ENCODE measurements around the gene BRF1. TPM values are rescaled to one million over a fixed set of nuclear protein-coding genes. Genes with fewer than 3 reads are reported as not detected.
"Not testable (repeated sequence)": the region's sequence is repeated elsewhere in the genome, so short reads cannot be mapped to it uniquely, and the experiment has no call there.

BRF1 gene
- total RNA-seq, 1 donor from 2014 or later: 44.0 TPM

DNA sequence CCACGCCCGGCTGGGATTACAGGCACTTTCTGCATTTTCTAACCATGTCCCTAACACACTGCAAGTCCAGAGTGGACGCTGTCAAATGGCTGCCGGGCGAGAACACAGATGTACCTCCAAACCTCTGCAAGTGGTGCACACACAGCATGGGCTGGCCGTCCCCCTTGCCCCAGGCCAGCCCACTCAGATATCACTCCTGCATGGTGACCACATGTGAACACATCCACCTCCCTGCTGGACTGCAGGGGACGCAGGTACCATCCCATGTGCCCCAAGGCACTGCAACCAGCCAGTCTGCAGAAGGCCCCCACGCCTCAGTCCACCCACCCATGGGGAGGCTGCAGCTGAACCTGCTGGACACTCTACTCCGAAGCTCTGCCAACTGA lies 14.0 kb downstream of the BRF1 start:
- H3K27ac Mint-ChIP-seq: no peak overlapping the region
- intact Hi-C loops (cut with micrococcal nuclease): no loop called here
- no peak overlapping the region for H3K4me3 Mint-ChIP-seq (ENCODE audit: low read depth)
- no peak for DNase-seq (ENCODE audit: low spot score)
- no peaks in the 10 kb centered on the region for H3K9me3 Mint-ChIP-seq
- peaks cover 7% of the 10 kb centered on the region for H3K36me3 Mint-ChIP-seq (ENCODE audit: low read depth)
- peaks cover 25% of the 10 kb centered on the region for H3K4me1 Mint-ChIP-seq (ENCODE audit: low read depth)
- H3K27me3 Mint-ChIP-seq (ENCODE audit: low read depth): no peaks in the 10 kb centered on the region

DNA sequence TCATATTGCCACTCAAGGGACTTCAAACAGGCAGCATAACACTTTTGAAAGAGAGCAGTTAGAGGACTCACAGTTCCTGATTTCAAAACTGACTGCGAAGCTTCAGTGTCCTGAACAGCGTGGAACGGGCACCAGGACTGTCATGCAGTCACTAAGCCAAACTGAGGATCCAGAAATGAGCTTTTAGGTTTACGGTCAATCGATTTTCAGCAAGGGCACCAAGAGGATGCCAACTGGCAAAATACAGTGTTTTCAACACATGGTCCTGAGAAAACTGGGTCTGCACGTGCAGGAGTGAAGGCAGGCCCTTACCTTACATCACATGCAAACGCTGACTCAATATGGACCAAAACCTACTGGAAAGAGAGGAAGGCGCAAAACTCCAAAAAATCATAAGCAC lies 15.6 kb downstream of the BRF1 start:
- peaks cover 9% of the 10 kb centered on the region for H3K36me3 Mint-ChIP-seq (ENCODE audit: low read depth)
- H3K4me3 Mint-ChIP-seq (ENCODE audit: low read depth): no peak overlapping the region
- no peak overlapping the region for H3K27ac Mint-ChIP-seq
- intact Hi-C loops (cut with micrococcal nuclease): no loop called here
- H3K4me1 Mint-ChIP-seq (ENCODE audit: low read depth): peaks cover 22% of the 10 kb centered on the region
- no peaks in the 10 kb centered on the region for H3K9me3 Mint-ChIP-seq
- H3K27me3 Mint-ChIP-seq (ENCODE audit: low read depth): no peaks in the 10 kb centered on the region
- DNase-seq (ENCODE audit: low spot score): no peak

DNA sequence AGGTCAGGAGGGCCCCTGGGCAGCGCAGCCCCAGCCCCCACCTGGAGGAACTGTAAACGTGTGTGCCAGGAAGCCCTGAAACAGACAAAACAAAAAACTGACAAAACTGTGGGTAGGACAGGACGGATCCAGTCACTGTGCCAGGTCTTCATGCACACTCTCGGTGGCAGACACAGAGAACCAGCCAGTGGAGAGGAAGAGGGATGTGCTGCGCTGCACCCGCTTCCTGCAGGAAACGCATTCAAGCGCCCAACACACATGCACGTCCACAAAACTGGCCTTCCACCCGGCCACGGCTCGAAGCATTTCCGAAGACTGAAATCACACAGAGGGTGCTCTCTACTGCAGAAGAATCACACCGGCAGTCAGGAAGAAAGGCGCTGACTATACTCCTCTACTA lies 16.9 kb downstream of the BRF1 start:
- H3K4me3 Mint-ChIP-seq (ENCODE audit: low read depth): no peak overlapping the region
- H3K4me1 Mint-ChIP-seq (ENCODE audit: low read depth): peaks cover 22% of the 10 kb centered on the region
- peaks cover 9% of the 10 kb centered on the region for H3K36me3 Mint-ChIP-seq (ENCODE audit: low read depth)
- intact Hi-C loops (cut with micrococcal nuclease): no loop called here
- no peaks in the 10 kb centered on the region for H3K27me3 Mint-ChIP-seq (ENCODE audit: low read depth)
- no peak overlapping the region for H3K27ac Mint-ChIP-seq
- no peak for DNase-seq (ENCODE audit: low spot score)
- H3K9me3 Mint-ChIP-seq: no peaks in the 10 kb centered on the region

DNA sequence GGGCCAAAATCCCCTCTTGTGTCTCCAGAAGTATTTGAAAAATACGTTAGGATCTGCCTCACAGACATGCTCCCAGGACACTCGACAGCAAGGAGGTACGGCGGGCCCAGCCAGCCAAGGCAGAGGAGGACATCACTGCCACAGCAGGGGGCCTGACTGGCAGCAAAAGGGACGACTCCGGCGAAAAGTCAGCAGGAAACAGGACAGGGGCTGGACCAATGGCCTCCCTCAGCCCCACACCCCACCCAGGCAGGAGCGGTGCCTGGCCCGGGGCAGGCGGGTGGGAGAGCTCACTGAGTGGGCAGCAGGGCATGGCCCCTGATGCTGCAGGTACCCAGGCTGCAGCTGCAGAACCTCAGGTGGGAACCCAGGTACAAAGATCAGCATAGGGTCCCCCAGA lies 17.8 kb downstream of the BRF1 start:
- no peak overlapping the region for H3K4me3 Mint-ChIP-seq (ENCODE audit: low read depth)

DNA sequence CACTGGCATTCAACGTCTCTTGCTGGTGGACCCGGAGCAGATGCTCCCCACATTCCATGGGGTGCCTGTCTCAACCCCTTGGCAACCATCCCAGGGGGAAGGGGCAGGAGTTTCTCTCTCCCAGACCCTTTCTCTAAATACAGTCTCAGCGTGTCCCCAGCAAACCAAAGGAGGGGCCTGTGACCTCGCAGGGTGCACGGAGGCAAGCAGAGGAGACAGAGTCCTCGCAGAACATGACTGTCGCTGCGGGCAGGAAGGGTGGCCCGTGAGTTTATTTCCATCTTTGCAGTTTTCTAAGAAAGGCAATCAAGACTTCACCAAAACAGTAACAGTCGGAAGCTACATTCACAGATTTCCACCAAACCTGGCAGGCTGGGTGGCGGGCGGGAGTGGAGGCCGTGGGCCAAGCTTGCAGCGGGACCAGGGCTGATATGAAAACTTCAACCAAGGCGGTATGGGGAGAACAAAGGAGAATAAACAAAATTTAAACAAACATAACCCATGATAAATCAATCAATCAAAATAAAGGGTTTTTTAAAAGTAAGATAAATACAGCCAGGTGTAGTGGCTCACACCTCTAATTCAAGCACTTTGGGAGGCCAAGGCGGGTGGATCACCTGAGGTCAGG lies 18.6 kb downstream of the BRF1 start:
- Mint-ChIP-seq H3K4me1 (ENCODE audit: low read depth) (peaks cover 22% of the 10 kb centered on the region), H3K36me3 (ENCODE audit: low read depth) (peaks cover 9% of the 10 kb centered on the region), H3K4me3 (ENCODE audit: low read depth) (no peak overlapping the region), H3K27me3 (ENCODE audit: low read depth) (no peaks in the 10 kb centered on the region), H3K27ac (no peak overlapping the region), H3K9me3 (no peaks in the 10 kb centered on the region)
- intact Hi-C loops (cut with micrococcal nuclease): no loop called here
- DNase-seq (ENCODE audit: low spot score): no peak

More for the DNA sequence above, 17.8 kb downstream of the BRF1 start:
- peaks cover 22% of the 10 kb centered on the region for H3K4me1 Mint-ChIP-seq (ENCODE audit: low read depth)
- H3K27me3 Mint-ChIP-seq (ENCODE audit: low read depth): no peaks in the 10 kb centered on the region
- DNase-seq (ENCODE audit: low spot score): no peak
- no peaks in the 10 kb centered on the region for H3K9me3 Mint-ChIP-seq
- H3K36me3 Mint-ChIP-seq (ENCODE audit: low read depth): peaks cover 9% of the 10 kb centered on the region
- no peak overlapping the region for H3K27ac Mint-ChIP-seq
- intact Hi-C loops (cut with micrococcal nuclease): no loop called here

DNA sequence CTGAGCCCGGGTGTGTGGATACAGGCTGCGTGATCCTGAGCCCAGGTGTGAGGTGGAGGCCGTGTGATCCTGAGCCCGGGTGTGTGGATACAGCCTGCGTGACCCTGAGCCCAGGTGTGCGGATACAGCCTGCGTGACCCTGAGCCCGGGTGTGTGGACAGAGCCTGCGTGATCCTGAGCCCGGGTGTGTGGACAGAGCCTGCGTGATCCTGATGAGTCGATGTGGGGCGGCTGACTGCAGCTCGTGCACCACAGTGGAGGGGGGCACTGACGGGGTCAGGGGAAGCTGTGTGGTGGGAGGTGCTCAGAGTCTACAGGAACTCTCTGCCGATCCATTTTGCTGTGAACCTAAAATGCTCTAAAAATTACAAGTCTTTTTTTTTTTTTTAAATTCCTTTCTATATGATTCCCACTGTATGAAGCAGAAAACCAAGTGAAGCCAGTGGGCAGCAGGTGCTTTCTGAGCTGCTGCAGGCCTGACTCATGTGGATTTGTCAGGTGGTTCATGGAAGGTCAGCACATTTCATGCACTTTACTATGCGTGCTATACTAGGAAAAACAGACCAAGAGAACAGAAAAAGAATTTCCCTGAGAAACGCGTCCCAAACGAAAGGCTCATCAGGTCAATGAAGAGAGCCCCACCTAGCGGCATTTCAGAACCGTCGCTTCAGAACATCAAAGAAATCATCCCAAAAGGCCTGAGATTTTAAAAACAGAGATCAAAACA lies 19.3 kb downstream of the BRF1 start:
- Mint-ChIP-seq H3K9me3 (no peaks in the 10 kb centered on the region), H3K27ac (no peak overlapping the region), H3K4me1 (ENCODE audit: low read depth) (peaks cover 22% of the 10 kb centered on the region), H3K4me3 (ENCODE audit: low read depth) (no peak overlapping the region), H3K36me3 (ENCODE audit: low read depth) (peaks cover 9% of the 10 kb centered on the region), H3K27me3 (ENCODE audit: low read depth) (no peaks in the 10 kb centered on the region)
- intact Hi-C loops (cut with micrococcal nuclease): no loop called here
- no peak for DNase-seq (ENCODE audit: low spot score)

DNA sequence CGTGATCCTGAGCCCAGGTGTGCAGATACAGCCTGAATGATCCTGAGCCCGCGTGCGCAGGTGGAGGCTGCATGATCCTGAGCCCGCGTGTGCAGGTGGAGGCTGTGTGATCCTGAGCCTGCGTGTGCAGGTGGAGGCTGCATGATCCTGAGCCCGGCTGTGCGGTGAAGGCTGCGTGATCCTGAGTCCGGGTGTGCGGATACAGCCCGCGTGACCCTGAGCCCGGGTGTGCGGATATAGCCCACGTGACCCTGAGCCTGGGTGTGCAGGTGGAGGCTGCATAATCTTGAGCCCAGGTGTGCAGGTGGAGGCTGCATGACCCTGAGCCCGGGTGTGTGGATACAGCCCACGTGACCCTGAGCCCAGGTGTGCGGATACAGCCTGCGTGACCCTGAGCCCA lies 20.3 kb downstream of the BRF1 start:
- Mint-ChIP-seq H3K27me3 (ENCODE audit: low read depth) (no peaks in the 10 kb centered on the region), H3K4me1 (ENCODE audit: low read depth) (peaks cover 22% of the 10 kb centered on the region), H3K9me3 (no peaks in the 10 kb centered on the region), H3K27ac (no peak overlapping the region), H3K36me3 (ENCODE audit: low read depth) (peaks cover 9% of the 10 kb centered on the region), H3K4me3 (ENCODE audit: low read depth) (no peak overlapping the region)
- no peak for DNase-seq (ENCODE audit: low spot score)
- intact Hi-C loops (cut with micrococcal nuclease): no loop called here

DNA sequence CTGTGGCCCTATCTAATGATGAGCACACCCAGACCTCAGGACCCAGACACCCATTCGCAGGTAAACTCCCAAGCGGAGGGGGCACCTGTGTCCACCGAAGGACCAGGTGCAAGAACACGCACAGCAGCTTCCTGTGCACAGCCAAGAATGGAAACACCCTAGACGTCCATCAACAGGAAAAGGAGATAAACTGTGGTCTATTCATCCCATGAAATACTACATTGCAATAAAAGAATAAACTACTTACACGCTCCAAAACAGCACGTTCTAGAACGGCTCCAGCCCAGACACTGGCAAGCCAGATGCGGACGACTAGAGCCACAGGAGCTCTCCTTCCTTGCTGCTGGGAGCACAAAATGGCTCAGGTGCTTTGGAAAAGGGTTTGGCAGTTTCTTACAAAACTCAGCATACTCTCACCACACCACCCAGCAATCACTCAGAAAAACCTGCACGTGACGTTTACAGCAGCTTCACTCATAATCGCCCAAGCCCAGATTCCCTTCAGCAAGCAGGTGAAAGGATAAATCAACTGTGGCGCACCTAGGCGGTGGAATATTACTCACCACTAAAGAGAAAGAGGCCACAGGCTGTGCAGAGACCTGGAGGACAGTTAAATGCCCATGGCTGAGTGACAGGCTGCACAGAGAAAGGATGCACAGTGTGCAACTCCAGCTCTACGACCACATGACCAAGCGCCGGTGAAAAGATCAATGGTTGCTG lies 21.0 kb downstream of the BRF1 start:
- intact Hi-C loops (cut with micrococcal nuclease): no loop called here
- Mint-ChIP-seq H3K9me3 (no peaks in the 10 kb centered on the region), H3K4me3 (ENCODE audit: low read depth) (no peak overlapping the region), H3K27ac (no peak overlapping the region), H3K36me3 (ENCODE audit: low read depth) (peaks cover 8% of the 10 kb centered on the region), H3K4me1 (ENCODE audit: low read depth) (peaks cover 21% of the 10 kb centered on the region), H3K27me3 (ENCODE audit: low read depth) (no peaks in the 10 kb centered on the region)
- no peak for DNase-seq (ENCODE audit: low spot score)

DNA sequence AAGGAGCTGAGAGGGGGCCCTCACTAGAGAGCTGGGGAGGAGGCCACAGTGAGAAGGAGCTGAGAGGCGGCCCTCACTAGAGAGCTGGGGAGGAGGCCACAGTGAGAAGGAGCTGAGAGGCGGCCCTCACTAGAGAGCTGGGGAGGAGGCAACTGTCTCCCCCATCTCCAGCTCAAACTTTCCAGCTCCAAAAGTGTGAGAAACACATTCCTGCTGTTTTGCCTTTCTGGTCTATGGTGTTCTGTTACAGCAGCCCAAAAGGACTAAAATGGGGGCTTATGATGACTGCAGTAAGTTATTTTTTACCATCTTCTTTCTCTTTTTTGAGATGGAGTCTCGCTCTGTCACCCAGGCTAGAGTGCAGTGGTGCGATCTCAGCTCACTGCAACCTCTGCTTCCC lies 23.4 kb downstream of the BRF1 start:
- H3K27ac Mint-ChIP-seq; intact Hi-C loops (cut with micrococcal nuclease); H3K9me3 Mint-ChIP-seq; H3K27me3 Mint-ChIP-seq (ENCODE audit: low read depth); H3K4me3 Mint-ChIP-seq (ENCODE audit: low read depth); H3K4me1 Mint-ChIP-seq (ENCODE audit: low read depth); H3K36me3 Mint-ChIP-seq (ENCODE audit: low read depth); DNase-seq (ENCODE audit: low spot score): not testable (repeated sequence)

DNA sequence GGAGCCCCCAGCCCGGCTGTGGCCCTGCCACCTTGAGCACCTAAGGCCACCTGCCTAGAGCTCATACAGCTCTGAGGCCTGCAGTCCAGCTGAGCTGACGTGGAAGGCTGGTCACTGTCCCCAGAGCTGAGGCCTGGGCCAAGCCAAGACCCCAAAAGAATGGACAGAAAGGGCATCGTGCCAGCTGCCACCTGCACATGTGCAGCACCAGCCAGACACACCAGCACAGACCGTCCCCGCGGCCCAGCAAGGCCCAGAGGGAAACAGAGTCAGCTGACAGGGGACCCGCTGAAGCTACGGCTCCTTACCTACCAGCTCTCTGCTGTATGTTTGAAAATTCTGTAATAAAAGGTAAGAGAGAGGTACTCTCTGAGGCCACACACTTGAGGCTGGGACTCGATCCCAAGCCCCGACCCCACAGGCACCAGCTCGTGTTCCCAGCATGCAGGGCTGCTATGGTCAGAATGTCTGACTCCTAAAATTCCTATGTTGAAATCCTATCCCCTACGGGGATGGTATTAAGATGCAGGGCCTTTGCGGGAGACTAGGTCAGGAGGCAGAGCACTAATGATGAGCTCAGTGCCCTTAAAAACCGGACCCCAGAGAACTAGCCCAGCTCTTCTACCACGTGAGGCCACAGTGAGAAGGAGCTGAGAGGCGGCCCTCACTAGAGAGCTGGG lies 25.4 kb downstream of the BRF1 start:
- H3K27ac Mint-ChIP-seq: no peak overlapping the region

DNA sequence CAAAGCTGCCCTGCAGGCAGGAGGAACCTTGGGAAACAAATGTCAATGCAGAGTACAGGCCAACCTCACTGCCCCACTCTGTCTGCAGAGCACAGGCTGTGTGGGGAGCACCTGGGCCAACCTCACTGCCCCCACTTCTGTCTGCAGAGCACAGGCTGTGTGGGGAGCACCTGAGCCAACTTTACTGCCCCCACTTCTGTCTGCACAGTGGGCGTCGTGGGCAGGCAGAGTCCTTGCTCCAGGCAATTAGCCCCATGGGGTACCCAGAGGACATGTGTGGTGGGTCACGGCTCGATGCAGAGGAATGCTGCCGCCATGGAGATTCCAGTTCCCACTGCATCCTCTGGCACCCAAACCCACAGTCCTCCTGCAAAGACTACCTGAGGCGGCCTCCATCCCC lies 26.2 kb downstream of the BRF1 start:
- H3K9me3 Mint-ChIP-seq: no peaks in the 10 kb centered on the region
- no peak for DNase-seq (ENCODE audit: low spot score)
- H3K27me3 Mint-ChIP-seq (ENCODE audit: low read depth): no peaks in the 10 kb centered on the region
- intact Hi-C loops (cut with micrococcal nuclease): no loop called here
- H3K4me1 Mint-ChIP-seq (ENCODE audit: low read depth): no peaks in the 10 kb centered on the region
- H3K36me3 Mint-ChIP-seq (ENCODE audit: low read depth): no peaks in the 10 kb centered on the region
- no peak overlapping the region for H3K4me3 Mint-ChIP-seq (ENCODE audit: low read depth)
- H3K27ac Mint-ChIP-seq: no peak overlapping the region

More for the DNA sequence above, 25.4 kb downstream of the BRF1 start:
- Mint-ChIP-seq H3K4me1 (ENCODE audit: low read depth) (no peaks in the 10 kb centered on the region), H3K9me3 (no peaks in the 10 kb centered on the region), H3K27me3 (ENCODE audit: low read depth) (no peaks in the 10 kb centered on the region), H3K36me3 (ENCODE audit: low read depth) (no peaks in the 10 kb centered on the region), H3K4me3 (ENCODE audit: low read depth) (no peak overlapping the region)
- intact Hi-C loops (cut with micrococcal nuclease): no loop called here
- no peak for DNase-seq (ENCODE audit: low spot score)

DNA sequence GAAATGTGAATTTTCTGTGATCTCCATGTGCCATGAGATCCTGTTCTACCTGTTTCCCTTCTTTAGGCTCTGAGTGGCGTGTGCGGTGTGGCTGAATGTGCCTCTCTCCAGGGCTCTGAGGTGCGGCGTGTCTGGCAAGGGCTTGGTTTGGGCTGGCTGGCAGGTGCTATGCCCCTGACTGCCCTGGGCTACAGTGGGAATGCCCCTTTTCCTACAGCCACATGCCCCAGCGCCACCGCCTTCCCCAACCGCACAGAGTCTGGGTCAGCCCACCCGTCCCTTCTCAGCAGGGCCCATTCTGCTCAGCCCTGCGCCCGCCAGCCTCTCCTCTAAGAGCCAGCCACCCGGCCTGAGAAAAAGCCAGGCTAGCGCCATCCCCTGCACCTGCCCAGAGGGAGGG lies 27.7 kb downstream of the BRF1 start:
- Mint-ChIP-seq H3K36me3 (ENCODE audit: low read depth) (no peaks in the 10 kb centered on the region), H3K9me3 (no peaks in the 10 kb centered on the region), H3K27me3 (ENCODE audit: low read depth) (no peaks in the 10 kb centered on the region), H3K27ac (no peak overlapping the region), H3K4me3 (ENCODE audit: low read depth) (no peak overlapping the region), H3K4me1 (ENCODE audit: low read depth) (no peaks in the 10 kb centered on the region)
- intact Hi-C loops (cut with micrococcal nuclease): no loop called here
- DNase-seq (ENCODE audit: low spot score): no peak

DNA sequence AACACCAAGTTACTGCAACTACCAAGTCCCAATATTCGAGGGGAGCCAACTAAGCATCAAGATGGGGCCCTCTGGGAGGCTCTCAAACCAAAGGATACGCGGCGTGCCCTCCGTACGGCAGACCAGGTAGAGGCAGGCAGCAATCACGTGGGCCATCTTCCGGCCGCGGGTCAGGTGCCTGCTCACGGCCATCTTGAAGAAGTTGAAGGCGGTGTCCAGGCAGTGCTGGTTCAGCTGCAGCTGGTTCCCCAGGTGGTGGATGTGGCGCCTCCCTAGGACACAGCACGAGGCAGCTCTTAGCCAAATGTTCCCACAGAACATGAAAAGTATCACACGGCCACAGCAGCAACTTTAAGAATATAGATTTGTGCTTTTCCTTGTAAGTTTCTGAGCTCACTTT lies 28.2 kb downstream of the BRF1 start:
- no peaks in the 10 kb centered on the region for H3K27me3 Mint-ChIP-seq (ENCODE audit: low read depth)
- intact Hi-C loops (cut with micrococcal nuclease): no loop called here
- no peaks in the 10 kb centered on the region for H3K36me3 Mint-ChIP-seq (ENCODE audit: low read depth)
- DNase-seq (ENCODE audit: low spot score): no peak
- H3K9me3 Mint-ChIP-seq: no peaks in the 10 kb centered on the region
- no peak overlapping the region for H3K4me3 Mint-ChIP-seq (ENCODE audit: low read depth)
- no peak overlapping the region for H3K27ac Mint-ChIP-seq
- H3K4me1 Mint-ChIP-seq (ENCODE audit: low read depth): no peaks in the 10 kb centered on the region

All from activated T-helper 2 cell treated with anti-CD3 and anti-CD28 coated beads, Interferon-gamma antibody, Interleukin-2, Interleukin-4, amounts not matched to agents 10 μg/mL and 5 μg/mL and 100 μg/mL, durations not matched to agents 14 hours and 24 hours and 36 hours (primary cell).